MV-4-11 (cell line): ENCODE data around the gene IQSEC1.
A peak's percentile ranks its signal among the peaks of the same experiment; 100 is the strongest.

Source experiments
- DNase-seq: peaks from one replicate; lab custom pipeline; 2025; lab: John Stamatoyannopoulos, UW

IQSEC1 gene

DNA sequence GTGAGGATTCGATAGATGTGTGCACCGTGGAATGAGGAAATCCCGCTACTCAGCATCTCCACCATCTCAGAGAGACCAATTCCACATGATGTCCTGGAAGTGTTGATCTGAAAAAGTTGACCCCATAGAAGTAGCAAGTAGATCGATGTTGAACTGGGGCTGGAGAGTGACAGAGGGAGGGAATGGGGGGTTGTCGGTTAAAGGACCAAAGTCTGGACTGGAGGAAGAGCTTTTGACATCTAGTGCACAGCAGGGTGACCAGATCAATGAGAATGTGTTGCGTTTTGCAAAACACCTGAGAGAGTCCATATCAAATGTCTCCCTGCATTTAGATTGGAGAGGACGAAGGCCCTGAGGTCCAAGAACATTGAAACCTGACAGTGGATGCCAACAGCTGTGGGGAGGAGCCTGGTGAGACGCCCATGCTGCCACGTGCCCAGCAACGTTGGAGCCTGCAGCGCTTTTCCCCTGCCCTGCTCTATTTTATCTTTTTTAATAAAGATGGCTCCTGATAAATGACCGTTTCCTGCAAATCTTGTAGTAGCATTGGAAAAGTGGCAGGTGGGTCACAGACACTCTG, 201.7 kb downstream of the IQSEC1 start:
- no peak for DNase-seq

GRCh38 chr3:12870942-12871341, 202.3 kb downstream of the IQSEC1 start:
- DNase-seq = peak; percentile 94

GRCh38 chr3:12869035-12869621, 204.1 kb downstream of the IQSEC1 start:
- no peak for DNase-seq

- peak; percentile 83 for DNase-seq
These were observed 204.9 kb downstream of the IQSEC1 start for GRCh38 chr3:12868039-12869034.

DNA sequence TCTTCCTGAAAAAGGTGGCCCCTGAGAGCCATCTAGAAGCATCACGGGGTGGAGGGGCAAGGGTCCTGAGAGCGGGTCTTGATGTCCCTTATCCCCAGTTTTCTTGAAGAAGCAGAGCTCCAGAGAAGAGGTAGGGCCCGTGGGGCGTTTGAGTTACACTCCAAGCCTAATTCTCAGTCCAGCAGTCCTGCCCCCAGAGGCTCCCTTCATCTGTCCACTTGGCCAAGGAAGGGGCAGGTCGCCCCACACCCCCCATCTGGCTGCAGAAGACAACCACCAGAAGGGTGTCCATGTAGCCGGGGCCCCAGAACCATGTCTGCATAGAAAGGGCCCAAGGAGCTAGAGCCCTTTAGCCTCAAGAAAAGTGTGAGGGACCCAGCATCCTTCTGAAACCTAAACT, 206.4 kb downstream of the IQSEC1 start:
- no peak for DNase-seq

DNA sequence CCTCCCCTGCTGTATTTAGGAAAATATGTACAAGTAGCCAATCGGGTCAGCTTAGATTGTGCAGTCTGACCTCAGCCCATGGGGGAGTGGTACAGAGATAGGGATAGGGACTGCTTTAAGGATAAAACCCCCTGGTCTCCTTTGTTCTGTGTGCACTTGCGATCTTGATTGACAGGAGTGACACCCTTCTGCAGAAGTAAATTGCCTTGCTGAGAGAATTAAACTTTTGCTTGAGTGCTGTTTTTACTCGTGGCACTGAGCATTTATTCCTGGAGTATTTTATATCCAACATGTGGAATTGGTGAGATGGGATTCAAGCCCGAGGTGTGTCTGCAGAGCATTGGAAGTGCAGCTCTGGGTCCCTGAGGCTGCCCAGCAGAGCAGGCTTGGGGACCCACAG, 208.0 kb downstream of the IQSEC1 start:
- no peak for DNase-seq

DNA sequence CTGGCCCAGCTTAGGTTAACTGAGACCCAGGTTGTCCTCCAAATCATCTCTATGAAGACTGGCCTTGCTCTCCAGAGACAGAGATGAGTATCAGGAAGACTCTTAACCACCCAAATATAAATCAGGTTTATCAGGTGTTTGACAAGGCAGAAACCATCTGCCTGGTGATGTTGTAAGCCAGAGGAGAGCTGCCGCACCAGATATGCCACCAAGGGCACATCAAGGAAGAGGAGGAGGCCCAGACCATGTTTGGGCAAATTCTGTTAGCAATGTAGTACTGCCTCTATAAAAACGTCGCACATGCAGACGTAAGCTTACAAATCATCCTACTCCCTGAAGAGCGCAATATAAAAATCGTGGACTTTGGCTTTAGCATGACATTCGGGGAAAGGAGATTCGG, 210.8 kb downstream of the IQSEC1 start:
- DNase-seq = no peak

- no peak for DNase-seq
These were observed 211.6 kb downstream of the IQSEC1 start for GRCh38 chr3:12861611-12862010.

- peak; percentile 7 for DNase-seq
These were observed 213.4 kb downstream of the IQSEC1 start for GRCh38 chr3:12859840-12860239.

DNA sequence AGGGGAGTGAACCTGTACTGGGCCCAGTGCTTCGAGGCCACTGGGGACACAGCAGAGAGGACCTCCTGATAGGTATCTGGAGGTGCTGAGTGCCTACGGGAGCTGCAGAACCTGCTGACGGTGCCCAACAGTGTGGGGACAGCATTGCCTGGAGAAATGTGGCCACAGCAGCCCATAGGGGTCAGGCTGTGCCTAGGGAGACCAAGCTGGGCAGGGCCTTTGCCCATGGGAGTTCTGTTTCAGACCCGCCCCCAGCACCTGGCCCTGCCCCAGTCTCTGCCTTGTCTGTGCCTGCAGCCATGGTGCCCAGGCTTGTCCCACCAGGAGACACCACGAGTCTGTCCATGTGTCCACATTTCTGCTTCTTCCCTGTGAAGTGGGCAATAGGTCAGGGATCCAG, 216.6 kb downstream of the IQSEC1 start:
- no peak for DNase-seq

GRCh38 chr3:12854565-12854964, 218.7 kb downstream of the IQSEC1 start:
- no peak for DNase-seq

GRCh38 chr3:12853847-12854246, 219.4 kb downstream of the IQSEC1 start:
- peak; percentile 24 for DNase-seq

- no peak for DNase-seq
These were observed 221.0 kb downstream of the IQSEC1 start for GRCh38 chr3:12852201-12852600.
